GDM1 (cell line): ENCODE results near the gene SPRR1A.
"Not testable (repeated sequence)": the region's sequence is repeated elsewhere in the genome, so short reads cannot be mapped to it uniquely, and the experiment has no call there.

Experiments
- DNase-seq: peaks from one replicate; lab custom pipeline; 2025; lab: John Stamatoyannopoulos, UW

SPRR1A gene

DNA sequence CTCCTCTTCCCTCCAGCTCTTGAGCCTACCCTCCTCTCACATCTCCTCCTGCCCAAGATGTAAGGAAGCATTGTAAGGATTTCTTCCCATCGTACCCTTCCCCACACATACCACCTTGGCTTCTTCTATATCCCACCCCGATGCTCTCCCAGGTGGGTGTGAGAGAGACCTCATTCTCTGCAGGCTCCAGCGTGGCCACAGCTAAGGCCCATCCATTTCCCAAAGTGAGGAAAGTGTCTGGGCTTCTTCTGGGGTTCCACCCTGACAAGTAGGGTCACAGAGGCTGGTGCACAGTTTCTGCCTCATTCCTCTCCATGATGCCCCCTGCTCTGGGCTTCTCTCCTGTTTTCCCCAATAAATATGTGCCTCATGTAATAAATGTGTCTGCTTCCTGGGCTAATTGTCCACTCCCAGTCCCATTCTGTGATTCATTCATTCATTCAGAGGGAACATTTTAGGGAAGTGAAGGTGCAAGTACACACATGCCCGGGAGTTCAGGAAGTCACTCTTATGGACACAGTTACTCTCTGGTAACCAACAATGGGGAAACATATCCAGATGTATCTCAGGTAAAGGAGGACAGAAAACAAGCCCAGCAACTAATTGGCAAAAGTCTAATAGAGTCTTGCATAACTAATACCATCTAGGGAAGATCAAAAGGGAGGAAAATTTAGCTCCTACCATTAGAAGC lies 11.5 kb upstream of the SPRR1A start:
- no peak for DNase-seq

DNA sequence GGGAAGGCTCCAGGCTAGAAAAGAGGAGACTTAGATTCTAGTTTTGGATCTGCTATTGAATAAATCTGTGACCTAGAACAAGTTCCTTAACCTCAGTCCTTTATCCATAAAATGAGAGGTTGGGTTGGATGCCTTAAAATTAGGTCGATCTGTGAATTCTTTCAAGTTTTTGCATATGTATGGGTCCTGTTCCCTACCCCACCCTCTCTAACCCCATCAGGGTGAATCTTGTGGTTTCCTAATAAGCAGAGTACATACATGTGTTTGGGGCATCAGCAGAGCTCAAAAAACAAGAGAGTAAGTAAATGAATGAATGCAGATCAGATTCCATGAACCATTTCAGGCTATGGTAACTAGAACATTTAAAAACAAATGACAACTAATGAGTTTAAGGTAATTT lies 7.2 kb upstream of the SPRR1A start:
- no peak for DNase-seq

DNA sequence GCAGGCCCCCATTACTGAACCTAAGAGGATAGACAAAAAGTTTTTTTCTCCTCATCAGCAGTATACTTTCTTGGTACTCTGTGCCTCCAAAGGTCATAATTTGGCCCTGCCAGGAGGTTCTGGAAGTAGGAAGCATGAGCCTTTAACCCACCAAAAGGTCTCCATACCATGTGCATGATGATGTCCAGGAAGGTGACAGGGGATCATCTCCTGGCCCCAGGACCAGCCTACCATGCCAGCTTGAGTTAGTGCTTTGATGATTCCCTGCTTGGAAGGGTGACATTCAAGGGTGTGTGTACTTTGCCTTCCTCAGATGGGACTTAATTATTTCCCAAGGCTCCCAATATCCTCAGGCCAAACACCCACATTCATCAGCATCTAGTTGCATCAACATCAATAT lies 6.3 kb upstream of the SPRR1A start:
- no peak for DNase-seq

DNA sequence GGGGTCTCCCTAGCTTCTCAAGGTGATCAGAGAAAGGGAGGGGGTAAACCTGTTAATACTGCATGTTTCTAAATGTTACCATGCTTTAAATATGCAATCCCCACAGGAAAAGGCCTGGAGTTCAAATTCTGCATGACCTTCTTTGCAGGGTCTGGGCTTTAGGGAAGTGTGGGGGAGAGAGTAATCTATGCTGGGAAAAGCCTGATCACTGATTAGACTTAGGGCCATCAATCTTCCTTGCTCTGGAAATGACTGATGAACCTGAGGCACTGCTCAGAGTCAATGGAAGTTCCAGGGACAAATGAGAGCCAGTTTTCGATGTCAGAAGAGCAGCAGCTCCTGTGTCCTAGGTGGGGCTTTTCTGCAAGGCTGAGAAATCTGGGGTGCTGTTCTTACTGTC lies 3.2 kb upstream of the SPRR1A start:
- DNase-seq, result no peak

DNA sequence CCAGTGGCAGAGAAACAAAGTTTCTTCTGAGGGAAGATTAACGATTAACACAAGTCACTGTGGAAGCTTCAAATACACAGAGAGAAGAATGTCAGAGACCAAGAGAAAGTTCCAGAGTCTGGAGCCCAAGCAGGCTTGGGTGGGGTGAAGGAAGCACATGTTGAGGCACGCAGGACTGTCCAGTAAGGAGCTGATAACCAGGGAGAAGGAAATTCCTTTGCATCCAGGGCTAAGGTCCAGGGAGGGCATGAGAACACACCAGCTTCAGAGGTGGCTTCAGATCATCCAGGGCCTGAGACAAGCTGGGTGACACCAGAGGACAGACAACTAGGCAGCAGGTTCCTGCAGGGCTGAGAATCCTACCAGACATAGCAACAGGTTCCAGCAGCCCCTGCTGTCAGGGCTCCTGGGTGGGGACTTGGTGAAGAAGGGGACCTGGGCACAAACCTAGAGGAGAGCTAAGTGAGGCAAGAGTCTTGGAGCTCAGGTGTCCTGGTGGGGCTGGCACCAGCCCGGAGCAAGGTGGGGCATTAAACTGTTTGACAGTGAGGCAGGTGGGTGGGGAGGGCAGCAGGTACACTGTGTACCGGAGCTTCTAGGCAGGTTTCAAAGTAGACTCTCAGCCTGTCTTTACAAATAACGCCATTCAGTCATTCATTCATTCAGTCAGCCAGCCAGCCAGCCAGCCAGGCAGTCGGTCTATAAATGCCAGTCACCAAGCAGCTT lies 2.6 kb upstream of the SPRR1A start:
- DNase-seq, result no peak

DNA sequence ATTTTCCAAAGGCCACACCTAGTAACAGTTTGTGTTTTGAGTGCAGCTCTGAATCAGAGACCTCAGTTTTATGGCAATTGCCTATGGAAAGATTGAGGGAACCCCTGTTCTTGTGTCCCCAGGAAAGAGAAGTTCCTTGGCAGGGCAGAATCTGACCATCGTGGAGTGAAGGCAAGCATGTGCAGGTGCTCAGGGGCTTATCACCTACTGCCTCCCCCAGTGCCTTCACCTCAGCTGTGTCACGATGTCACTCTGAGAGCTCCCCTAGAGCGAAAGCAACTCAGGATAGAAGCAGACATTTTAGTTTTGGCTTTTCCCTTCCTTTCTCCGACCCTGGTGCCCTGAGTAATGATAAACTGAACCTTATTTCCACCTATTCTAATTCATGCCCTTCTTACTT lies 1.8 kb upstream of the SPRR1A start:
- DNase-seq, result no peak

DNA sequence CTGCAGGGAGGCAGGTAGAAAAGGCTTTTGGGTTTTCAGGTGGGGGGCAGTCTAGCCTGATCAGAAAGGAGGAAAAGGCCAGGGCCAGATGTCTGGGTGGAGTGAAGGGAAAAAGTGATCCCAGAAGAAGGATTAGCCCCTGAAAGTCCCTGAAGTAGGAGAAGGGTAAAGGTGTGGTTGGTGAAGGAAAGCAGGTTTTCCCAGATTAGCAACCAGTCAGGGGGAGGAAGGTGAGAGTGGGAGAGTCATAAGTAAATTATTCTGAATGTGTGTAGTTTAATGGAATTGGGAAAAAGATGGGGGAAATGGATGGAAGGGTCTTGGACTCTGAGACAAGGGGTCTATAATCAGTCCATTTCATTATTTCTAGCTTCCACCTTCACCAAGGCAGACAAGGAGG lies 647 bp upstream of the SPRR1A start:
- DNase-seq, result no peak

DNA sequence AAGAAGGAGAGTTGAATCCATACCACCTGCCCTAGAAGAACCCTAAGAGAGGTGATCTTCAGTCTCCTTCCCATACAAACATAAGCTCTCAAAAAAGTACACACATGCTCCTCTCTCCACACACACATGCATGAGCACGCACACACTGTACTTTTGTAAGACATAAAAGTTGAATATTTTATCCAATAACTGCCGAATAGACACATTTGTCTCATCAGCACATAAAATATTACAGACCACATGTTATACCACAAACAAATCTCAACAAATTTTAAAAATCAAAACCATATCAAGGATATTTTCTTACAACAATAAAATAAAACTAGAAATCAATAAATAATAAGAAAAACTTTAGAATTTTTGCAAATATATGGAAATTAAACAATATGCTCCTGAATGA lies 2.7 kb downstream of the SPRR1A start:
- no peak for DNase-seq

DNA sequence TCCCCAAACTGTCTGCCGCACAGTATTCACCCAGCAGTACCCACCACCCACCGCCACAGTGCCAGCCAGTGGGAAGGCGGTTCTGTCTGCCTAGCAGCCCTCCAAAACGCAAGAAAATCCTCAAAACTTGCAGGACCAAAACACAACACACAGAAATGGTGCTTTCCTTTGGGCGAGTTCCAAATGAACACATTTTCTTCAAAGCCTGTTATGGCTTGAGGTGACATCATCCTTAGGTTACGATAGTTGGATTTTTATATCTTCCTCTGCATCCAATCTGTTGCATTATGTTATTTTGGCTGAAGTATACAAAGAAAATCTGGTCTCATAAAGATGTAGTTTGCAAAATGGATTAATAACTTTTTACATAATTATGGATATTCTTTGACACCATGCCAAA lies 9.3 kb downstream of the SPRR1A start:
- no peak for DNase-seq

DNA sequence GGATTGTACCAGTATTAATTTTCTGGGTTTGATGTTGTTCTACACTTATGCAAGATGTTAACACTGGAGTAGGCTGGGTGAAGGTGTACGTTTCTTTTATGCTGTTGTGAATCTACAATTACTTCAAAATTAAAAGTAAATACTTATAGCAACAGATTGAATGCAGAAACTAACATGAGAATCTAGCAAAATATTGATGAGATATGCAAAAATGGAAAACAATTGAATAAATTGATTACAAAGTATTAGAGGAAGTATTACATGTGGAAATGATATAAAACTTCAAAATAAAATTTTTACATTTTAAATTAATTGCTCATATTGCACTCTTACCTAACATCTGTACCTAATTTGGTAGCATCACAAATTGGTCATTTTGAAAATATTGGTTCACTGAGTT lies 12.0 kb downstream of the SPRR1A start:
- no peak for DNase-seq

DNA sequence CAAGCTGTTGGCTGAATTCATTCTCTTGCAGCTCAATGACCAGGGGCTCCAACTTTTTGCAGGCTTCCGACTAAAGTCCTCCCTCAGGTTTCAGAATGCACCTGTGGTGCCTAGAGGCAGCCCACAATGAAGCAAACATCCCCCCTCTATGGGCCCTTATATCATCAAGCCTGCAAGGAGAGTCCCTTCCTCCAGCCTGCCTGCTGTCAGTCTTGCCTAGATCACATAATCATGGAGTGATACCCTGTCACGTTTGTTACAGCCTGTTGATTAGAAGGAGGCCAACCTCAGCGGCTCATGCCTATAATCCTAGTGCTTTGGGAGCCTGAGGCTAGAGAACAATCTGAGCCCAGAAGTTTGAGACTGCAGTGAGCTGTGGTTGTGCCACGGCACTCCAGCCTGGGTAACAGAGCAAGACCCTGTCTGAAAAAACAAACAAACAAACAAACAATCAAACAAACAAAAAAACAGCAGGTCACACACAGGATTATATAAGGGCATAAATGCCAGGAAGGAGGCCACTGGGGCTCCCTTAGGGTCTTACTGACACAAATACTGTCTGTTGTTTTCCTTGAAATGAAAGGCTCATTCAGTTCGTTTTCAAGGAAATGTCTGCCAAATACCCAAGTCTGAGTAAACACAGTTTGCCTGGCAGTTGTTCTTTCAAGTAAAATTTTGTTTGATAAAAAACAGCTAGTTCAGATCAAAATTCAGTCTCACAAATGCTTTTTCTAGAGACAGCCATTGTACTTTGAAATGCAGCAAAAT lies 12.9 kb downstream of the SPRR1A start:
- DNase-seq, result no peak

DNA sequence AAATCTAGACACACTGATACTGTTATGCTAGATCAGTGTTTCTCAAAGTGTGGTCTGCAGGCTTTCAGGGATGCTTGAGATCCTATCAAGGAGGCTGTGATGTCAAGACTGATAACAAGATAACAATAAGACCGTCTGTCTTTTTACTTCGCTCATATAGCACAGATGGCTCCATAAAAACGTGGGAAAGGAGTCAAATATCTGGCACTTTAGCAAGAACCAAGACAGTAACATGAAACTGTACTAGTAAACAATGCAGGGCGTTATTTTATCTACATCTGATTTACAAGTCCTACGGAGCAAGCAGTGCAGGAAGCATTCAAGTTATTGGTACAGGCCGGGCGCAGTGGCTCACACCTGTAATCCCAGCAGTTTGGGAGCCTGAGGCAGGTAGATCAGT lies 14.0 kb downstream of the SPRR1A start:
- no peak for DNase-seq

DNA sequence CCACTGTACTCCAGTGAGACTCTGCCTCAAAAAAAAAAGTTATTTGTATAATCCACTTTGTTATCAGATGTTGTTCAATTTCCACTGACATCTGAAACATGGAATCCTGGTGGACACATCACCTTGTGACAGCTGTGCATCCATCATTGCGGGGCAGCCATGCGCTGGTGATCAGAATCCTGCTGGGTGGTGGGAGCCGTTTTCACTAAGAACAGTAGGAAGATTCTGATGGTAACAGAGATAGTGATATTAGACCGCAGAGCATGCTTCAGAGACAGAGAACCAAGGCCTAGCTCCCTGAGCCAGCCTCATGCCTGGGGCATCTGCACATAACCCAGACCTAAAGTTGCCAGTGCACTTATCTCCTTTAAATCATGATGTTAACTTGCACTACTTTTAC lies 14.6 kb downstream of the SPRR1A start:
- no peak for DNase-seq

DNA sequence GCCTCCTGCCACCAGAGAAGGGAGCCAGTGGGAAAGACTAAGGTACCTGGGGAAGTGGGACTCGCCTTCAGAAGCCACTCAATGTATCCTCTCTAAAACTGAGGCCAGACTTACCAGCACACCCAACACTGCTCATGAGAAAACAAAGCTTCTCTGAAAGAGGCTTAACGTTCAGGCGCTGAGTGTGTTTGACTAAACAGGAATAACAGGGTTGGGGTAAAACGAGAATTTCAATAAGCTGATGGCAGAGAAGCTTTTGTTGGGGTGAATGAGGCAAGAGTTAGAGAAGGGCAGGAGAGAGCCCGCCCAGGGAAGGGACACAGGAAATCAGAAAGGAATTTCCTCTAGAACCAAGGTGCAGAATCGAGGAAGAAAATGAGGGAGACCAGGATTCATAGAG lies 15.9 kb downstream of the SPRR1A start:
- DNase-seq, result no peak

DNA sequence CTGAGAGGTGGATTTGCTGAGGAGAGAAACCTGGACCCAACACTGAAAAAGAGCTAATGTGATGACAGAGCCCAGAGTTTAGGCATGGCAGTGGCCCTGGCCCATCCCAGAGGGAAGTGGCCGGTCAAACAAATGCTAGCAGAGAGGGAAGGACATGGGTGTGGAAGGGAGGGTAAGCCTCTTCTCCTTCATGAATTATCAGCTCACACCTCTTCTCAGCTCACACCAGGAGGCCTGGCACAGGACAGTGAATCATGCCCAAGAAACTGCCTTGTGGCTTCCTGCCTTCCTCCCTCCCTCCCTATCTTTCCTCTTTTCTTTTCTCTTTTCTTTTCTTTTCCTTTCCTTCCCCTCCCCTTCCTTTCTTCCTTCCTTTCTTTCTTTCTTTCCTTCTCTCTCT lies 16.4 kb downstream of the SPRR1A start:
- no peak for DNase-seq

DNA sequence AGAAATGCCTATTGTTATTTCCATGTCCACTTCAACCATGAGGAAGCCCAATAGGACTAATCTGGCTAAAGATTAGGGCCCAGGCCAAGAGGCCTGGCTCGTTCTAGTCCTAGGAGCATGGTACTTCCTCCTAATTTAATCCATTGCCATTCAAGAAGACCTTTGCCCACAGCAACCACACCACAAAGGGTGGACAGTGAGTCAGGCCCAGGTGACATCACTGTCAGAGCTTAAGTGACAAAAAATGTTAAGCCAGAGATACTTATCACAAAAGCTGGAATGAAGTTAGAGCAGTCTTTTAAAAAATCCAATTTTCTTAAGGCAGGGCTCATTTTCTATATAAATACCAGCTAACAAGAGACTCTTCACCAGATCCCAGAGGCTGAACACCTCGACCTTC lies 17.5 kb downstream of the SPRR1A start, which contains the start of gene SPRR3:
Gene SPRR3, plus strand, starts transcription at position 368 of the 400 bp plus-strand sequence. CDS start 1,272 bp downstream, outside the sequence.
- DNase-seq, result no peak

DNA sequence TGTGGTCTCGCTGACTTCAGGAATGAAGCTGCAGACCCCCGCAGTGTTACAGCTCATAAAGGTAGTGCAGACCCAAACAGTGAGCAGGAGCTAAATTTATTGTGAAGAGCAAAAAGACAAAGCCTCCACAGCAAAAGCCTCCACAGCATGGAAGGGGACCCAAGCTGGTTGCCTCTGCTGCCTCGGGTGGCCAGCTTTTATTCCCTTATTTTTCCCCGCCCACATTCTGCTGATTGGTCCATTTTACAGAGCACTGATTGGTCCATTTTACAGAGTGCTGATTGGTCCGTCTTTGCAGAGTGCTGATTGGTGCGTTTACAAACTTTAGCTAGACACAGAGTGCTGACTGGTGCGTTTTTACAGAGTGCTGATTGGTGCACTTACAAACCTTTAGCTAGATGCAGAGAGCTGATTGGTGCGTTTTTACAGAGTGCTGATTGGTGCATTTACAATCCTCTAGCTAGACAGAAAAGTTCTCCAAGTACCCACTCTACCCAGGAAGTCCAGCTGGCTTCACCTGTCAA lies 27.4 kb downstream of the SPRR1A start:
- not testable (repeated sequence) for DNase-seq

DNA sequence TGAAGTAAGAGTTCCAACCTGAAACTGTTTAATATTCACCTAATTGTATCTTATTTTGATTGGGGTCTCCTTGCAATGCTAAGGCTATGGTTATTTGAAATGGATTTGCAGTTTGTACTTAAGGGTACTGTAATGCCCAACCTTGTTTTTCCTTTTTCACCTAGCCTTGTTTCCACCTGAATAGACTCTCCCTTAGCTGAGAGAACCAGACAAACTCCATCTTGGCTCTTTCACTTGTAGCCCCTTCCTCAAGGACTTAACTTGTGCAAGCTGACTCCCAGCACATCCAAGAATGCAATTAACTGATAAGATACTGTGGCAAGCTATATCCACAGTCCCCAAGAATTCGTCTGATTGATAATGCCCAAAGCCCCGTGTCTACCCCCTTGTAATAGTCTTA lies 37.9 kb downstream of the SPRR1A start:
- DNase-seq, result not testable (repeated sequence)

DNA sequence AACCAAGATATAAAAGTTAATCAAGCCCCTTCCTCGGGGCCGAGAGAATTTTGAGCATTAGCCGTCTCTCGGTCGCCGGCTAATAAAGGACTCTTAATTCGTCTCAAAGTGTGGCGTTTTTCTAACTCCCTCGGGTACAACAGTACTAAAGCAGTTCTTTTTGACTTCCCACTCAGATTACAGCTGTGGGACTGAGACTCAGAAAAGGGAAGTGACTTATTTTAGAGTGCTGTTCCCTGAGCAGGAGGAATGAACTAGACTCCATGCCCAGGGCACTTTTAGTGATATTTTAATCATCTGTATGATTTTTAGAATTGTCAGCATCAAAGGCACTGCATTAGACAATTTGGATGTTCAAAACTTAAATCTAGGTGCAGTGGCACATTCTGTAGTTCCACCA lies 38.5 kb downstream of the SPRR1A start:
- not testable (repeated sequence) for DNase-seq

DNA sequence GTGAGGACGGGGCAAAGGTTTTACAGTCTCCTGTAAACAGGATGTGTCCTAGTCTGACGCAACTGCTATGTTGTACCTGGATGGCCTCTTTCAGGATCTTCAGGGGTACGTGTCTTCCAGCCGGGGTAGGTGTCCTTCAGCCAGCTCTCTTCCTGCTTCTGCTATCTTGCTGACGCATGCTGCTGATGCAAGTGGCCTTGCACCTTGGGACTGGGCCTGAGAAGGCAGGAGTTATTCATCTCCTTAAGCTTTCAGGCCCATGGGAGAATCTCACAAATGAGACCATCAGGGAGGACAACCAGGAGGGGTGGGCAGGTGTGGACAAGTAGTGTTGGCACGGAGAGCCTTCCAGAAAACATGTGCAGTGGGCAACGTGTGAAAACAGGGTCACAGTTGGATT lies 39.2 kb downstream of the SPRR1A start:
- DNase-seq, result no peak

DNA sequence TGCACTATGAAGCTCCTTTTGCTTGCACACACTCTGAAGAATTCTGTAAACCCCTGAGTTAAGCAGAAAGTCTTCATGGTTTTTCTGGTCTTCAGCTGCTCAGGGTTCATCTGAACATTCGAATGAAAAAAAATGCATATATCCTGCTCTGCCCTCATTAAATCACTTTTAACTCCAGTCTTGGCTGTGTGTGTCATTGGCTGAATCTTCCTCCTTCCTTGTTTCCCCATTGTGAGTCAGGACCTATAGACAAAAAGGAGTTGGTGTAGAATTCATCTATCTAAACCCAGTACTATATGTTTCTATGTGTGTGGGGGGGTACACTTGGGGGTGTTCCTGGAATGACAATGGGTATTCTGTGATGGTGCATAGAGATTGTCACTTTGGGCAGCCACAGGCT lies 40.5 kb downstream of the SPRR1A start:
- no peak for DNase-seq

DNA sequence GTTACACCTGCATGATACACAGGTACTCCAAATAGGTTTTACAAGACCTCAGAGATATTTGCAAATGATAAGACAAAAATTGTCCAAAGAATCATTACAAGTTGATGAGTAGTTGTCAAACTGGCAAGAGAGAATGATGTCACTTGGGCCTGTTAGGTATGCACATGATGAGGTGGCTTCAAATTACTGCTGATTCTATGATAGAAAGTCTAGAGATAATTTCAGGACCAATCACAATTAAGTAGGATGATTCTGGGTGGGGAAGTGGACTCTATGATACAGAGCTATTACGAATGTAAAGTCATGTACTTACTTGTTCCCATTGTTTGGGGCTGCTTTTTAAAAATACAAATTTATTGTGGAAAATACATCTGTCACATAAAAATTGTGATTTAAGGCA lies 41.9 kb downstream of the SPRR1A start:
- DNase-seq, result no peak

DNA sequence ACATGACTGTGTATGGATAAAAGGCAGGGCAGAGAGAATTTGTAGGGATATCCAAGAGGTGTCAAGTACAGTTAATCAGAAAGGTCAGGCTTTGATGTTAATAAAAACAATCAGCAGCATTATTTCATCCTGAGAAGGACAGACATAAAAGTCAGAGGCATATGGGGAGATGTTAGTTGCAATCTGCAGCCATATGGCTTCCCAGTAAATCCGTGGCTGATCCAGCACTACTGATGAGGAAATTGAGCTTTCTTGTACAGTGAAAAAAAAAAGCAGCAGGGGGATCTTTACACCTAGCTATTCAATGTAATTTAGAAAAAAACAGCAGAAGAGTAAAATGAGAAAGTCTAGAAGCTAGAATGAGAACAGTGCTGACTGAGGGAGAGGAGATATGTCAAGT lies 44.9 kb downstream of the SPRR1A start:
- DNase-seq, result no peak
